Aorta (tissue), 5 donors: ENCODE measurements around the gene SLAMF9. TPM values are rescaled to one million over a fixed set of nuclear protein-coding genes. Genes with fewer than 3 reads are reported as not detected.

ENCODE experiments used
- ATAC-seq: fragments of 200-7000 bp; cut with Tn5 transposase; one replicate; pipeline ENCODE4 v1.9.1; 2022; ENCODE audit warnings: moderate library complexity; ENCODE audit not compliant: low FRiP score
- DNase-seq, 2 donors: peaks; one replicate each; pipeline ENCODE4 v3.0.0-alpha.2; 2020
- H3K27ac ChIP-seq, 2 donors: one replicate each; pipeline ENCODE4 v1.5.1; 2013; ENCODE audit warnings: low read length in 2 of 2, mild to moderate bottlenecking in 2 of 2, moderate library complexity in 2 of 2, control low read depth in 1 of 2, inconsistent platforms in 1 of 2, low read depth in 1 of 2
- H3K27me3 ChIP-seq, 2 donors: one replicate each; pipeline ENCODE4 v1.6.1; 2013; ENCODE audit warnings: control low read depth in 1 of 2, low read length in 1 of 2, mild to moderate bottlenecking in 1 of 2, moderate library complexity in 1 of 2; ENCODE audit not compliant: insufficient read depth in 2 of 2, control insufficient read depth in 1 of 2
- H3K36me3 ChIP-seq, 2 donors: one replicate each; pipeline ENCODE4 v1.6.1; 2013; ENCODE audit warnings: control low read depth in 1 of 2, low read length in 1 of 2, mild to moderate bottlenecking in 1 of 2; ENCODE audit not compliant: insufficient read depth in 2 of 2, control insufficient read depth in 1 of 2
- H3K4me1 ChIP-seq, 2 donors: one replicate each; pipeline ENCODE4 v1.6.1; 2013; ENCODE audit warnings: low read length in 2 of 2, control low read depth in 1 of 2, mild to moderate bottlenecking in 1 of 2, moderate library complexity in 1 of 2; ENCODE audit not compliant: insufficient read depth in 2 of 2, control insufficient read depth in 1 of 2
- H3K4me3 ChIP-seq, 2 donors: one replicate each; pipeline ENCODE4 v1.5.1; 2013; ENCODE audit warnings: low read length in 2 of 2, control low read depth in 1 of 2, mild to moderate bottlenecking in 1 of 2
- H3K9me3 ChIP-seq: one replicate; pipeline ENCODE4 v1.6.1; 2013; ENCODE audit warnings: mild to moderate bottlenecking, low read length; ENCODE audit not compliant: control insufficient read depth
- WGBS, 2 donors: extraction: QIAGEN DNeasy Blood & Tissue Kit; methylation state at CpG; one replicate each; pipeline ENCODE4 v1.1.7; 2013; 5-methylcytosine and 5-hydroxymethylcytosine counted together
- intact Hi-C, 2 donors: fragments of 100-400 bp; cut with DNase I; formaldehyde crosslinking; loops; one replicate each; pipeline versions ENCODE4 v1.14.2 to v1.15.0; 2022
- polyA plus RNA-seq, 2 donors: library from polyadenylated mRNA; stranded (reverse); fragments of 200-250 nt; gene quantifications; one replicate each; pipeline ENCODE4 v1.2.3, GENCODE V29; 2013
- total RNA-seq, 2 donors: library from RNA; stranded (reverse); fragmentation: NEBNext Ultra II Directional; extraction: Animal tissue kit (Norgen Biotek cat#: 25700); gene quantifications; one replicate each; pipeline ENCODE4 v1.2.1, GENCODE V29; 2021
- donor health status: healthy with polysubstance abuse.
- donor health status: Bipolar disorder and iron deficiency.
- donor health status: DM: no; HTN: no; CAD: no.
- donor health status: DM: no; HTN: no; CAD: no.
- donor health status: DM: yes; HTN: yes; CAD: no.

The SLAMF9 gene
- total and polyA plus RNA-seq, 4 donors, result not detected

- Histone ChIP-seq H3K36me3 (no peaks in the 10 kb centered on the region), H3K27ac (no peak overlapping the region), H3K27me3 (no peaks in the 10 kb centered on the region), H3K4me1 (no peaks in the 10 kb centered on the region), H3K4me3 (no peak overlapping the region), H3K9me3 (peaks cover 3% of the 10 kb centered on the region)
- DNase-seq (no peak), ATAC-seq (no peak)
- 65 to 80% methylated on average over 3 of the region's 3 CpGs for WGBS, 2 donors
- intact Hi-C loops, result no loop called here
These were observed 35.5 kb upstream of the SLAMF9 start for GRCh38 chr1:159989581-159989980.

GRCh38 chr1:159988006-159988405 lies 34.0 kb upstream of the SLAMF9 start:
- Histone ChIP-seq H3K9me3 (peaks cover 3% of the 10 kb centered on the region), H3K36me3 (no peaks in the 10 kb centered on the region), H3K4me1 (no peaks in the 10 kb centered on the region), H3K4me3 (no peak overlapping the region), H3K27me3 (no peaks in the 10 kb centered on the region), H3K27ac (no peak overlapping the region)
- DNase-seq (no peak), ATAC-seq (no peak)
- WGBS, 2 donors, result 73 to 83% methylated on average over 1 of the region's 1 CpG
- intact Hi-C loops, result no loop called here

GRCh38 chr1:159987186-159987585 lies 33.1 kb upstream of the SLAMF9 start:
- no peak overlapping the region for H3K27ac ChIP-seq
- ATAC-seq, result no peak
- DNase-seq, result no peak
- H3K9me3 ChIP-seq, result peaks cover 3% of the 10 kb centered on the region
- WGBS, 2 donors, result 59 to 65% methylated on average over 4 of the region's 4 CpGs
- no peaks in the 10 kb centered on the region for H3K36me3 ChIP-seq
- no peaks in the 10 kb centered on the region for H3K27me3 ChIP-seq
- intact Hi-C loops, result no loop called here
- no peaks in the 10 kb centered on the region for H3K4me1 ChIP-seq
- H3K4me3 ChIP-seq, result no peak overlapping the region

GRCh38 chr1:159986531-159986930 lies 32.5 kb upstream of the SLAMF9 start:
- Histone ChIP-seq H3K27ac (no peak overlapping the region), H3K4me1 (no peaks in the 10 kb centered on the region), H3K4me3 (no peak overlapping the region), H3K36me3 (no peaks in the 10 kb centered on the region), H3K27me3 (no peaks in the 10 kb centered on the region), H3K9me3 (peaks cover 5% of the 10 kb centered on the region)
- DNase-seq (no peak), ATAC-seq (no peak)
- intact Hi-C loops, result no loop called here
- 77 to 80% methylated on average over 1 of the region's 1 CpG for WGBS, 2 donors

GRCh38 chr1:159986093-159986492 lies 32.1 kb upstream of the SLAMF9 start:
- H3K36me3 ChIP-seq, result no peaks in the 10 kb centered on the region
- no peak overlapping the region for H3K27ac ChIP-seq
- H3K4me3 ChIP-seq, result no peak overlapping the region
- H3K27me3 ChIP-seq, result no peaks in the 10 kb centered on the region
- no peaks in the 10 kb centered on the region for H3K4me1 ChIP-seq
- ATAC-seq (no peak), DNase-seq (no peak)
- WGBS, 2 donors, result 78 to 88% methylated on average over 2 of the region's 2 CpGs
- intact Hi-C loops, result no loop called here
- H3K9me3 ChIP-seq, result peaks cover 5% of the 10 kb centered on the region

GRCh38 chr1:159985473-159985872 lies 31.4 kb upstream of the SLAMF9 start:
- intact Hi-C loops, result no loop called here
- no peaks in the 10 kb centered on the region for H3K36me3 ChIP-seq
- WGBS, 2 donors, result 85 to 90% methylated on average over 6 of the region's 6 CpGs
- peaks cover 5% of the 10 kb centered on the region for H3K9me3 ChIP-seq
- ATAC-seq, result no peak
- no peak for DNase-seq
- H3K4me1 ChIP-seq, result no peaks in the 10 kb centered on the region
- H3K27me3 ChIP-seq, result no peaks in the 10 kb centered on the region
- H3K27ac ChIP-seq, result no peak overlapping the region
- no peak overlapping the region for H3K4me3 ChIP-seq

GRCh38 chr1:159983681-159984080 lies 29.6 kb upstream of the SLAMF9 start:
- WGBS, 2 donors, result 46 to 49% methylated on average over 5 of the region's 5 CpGs
- no peak overlapping the region for H3K4me3 ChIP-seq

GRCh38 chr1:159982280-159982679 lies 28.2 kb upstream of the SLAMF9 start:
- intact Hi-C loops, result no loop called here
- Histone ChIP-seq H3K4me1 (no peaks in the 10 kb centered on the region), H3K36me3 (no peaks in the 10 kb centered on the region), H3K9me3 (peaks cover 5% of the 10 kb centered on the region), H3K27ac (no peak overlapping the region), H3K4me3 (no peak overlapping the region), H3K27me3 (no peaks in the 10 kb centered on the region)
- no peak for DNase-seq
- 67 to 71% methylated on average over 6 of the region's 6 CpGs for WGBS, 2 donors
- no peak for ATAC-seq

More at GRCh38 chr1:159983681-159984080, 29.6 kb upstream of the SLAMF9 start:
- intact Hi-C loops, result no loop called here
- H3K36me3 ChIP-seq, result no peaks in the 10 kb centered on the region
- H3K4me1 ChIP-seq, result no peaks in the 10 kb centered on the region
- ATAC-seq (no peak), DNase-seq (no peak)
- H3K27ac ChIP-seq, result no peak overlapping the region
- no peaks in the 10 kb centered on the region for H3K27me3 ChIP-seq
- peaks cover 5% of the 10 kb centered on the region for H3K9me3 ChIP-seq

- ATAC-seq, result no peak
- DNase-seq, result no peak
- Histone ChIP-seq H3K9me3 (peaks cover 3% of the 10 kb centered on the region), H3K27me3 (no peaks in the 10 kb centered on the region), H3K27ac (no peak overlapping the region), H3K4me1 (no peaks in the 10 kb centered on the region), H3K36me3 (no peaks in the 10 kb centered on the region), H3K4me3 (no peak overlapping the region)
- intact Hi-C loops, result no loop called here
- 88 to 92% methylated on average over 6 of the region's 6 CpGs for WGBS, 2 donors
These were observed 27.5 kb upstream of the SLAMF9 start for GRCh38 chr1:159981351-159982055.
